ENCODE measurements around the gene LHFPL2.

Gene LHFPL2

GRCh38 chr5:78512435-78512834 lies 136.1 kb downstream of the LHFPL2 start:
- Histone ChIP-seq H3K4me1 (ENCODE audit: control insufficient read depth, low read depth, low read length) (peaks cover 19% of the 10 kb centered on the region), H2BK120ac (ENCODE audit: low read depth, low read length) (no peak overlapping the region), H3K18ac (ENCODE audit: low read length) (no peak overlapping the region), H2BK5ac (ENCODE audit: low read length) (no peak overlapping the region), H3K36me3 (ENCODE audit: control insufficient read depth, insufficient read depth, low read length) (no peaks in the 10 kb centered on the region), H3K56ac (ENCODE audit: low read length) (no peak overlapping the region), H3K23ac (ENCODE audit: low read length) (no peak overlapping the region), H3K9ac (ENCODE audit: low read length) (no peak overlapping the region), H3K27me3 (ENCODE audit: insufficient read depth, low read length, poor library complexity) (no peaks in the 10 kb centered on the region), H3K79me1 (ENCODE audit: low read length) (no peaks in the 10 kb centered on the region), H4K8ac (ENCODE audit: low read depth, low read length) (no peak overlapping the region), H4K5ac (ENCODE audit: low read length) (no peak overlapping the region), H2BK15ac (replicated peaks; ENCODE audit: low read depth) (no peak overlapping the region), H3K27ac (ENCODE audit: low read depth, low read length) (no peak overlapping the region), H3K4me2 (ENCODE audit: low read length) (no peak overlapping the region), H3K4me3 (ENCODE audit: low read length) (no peak overlapping the region), H2AK5ac (ENCODE audit: low read length) (no peak overlapping the region), H3K79me2 (ENCODE audit: control insufficient read depth, insufficient read depth, low read length) (no peaks in the 10 kb centered on the region), H3K4ac (ENCODE audit: low read depth, low read length) (no peak overlapping the region)
- no peak for DNase-seq
- no CpG with 5 or more reads among the region's 3 CpGs for WGBS (ENCODE audit: extremely low coverage, insufficient coverage, low lambda C conversion rate)

- Histone ChIP-seq H2BK120ac (ENCODE audit: low read depth, low read length) (no peak overlapping the region), H3K4ac (ENCODE audit: low read depth, low read length) (no peak overlapping the region), H3K23ac (ENCODE audit: low read length) (no peak overlapping the region), H4K5ac (ENCODE audit: low read length) (no peak overlapping the region), H4K8ac (ENCODE audit: low read depth, low read length) (no peak overlapping the region), H2BK15ac (replicated peaks; ENCODE audit: low read depth) (no peak overlapping the region), H3K27ac (ENCODE audit: low read depth, low read length) (no peak overlapping the region), H2BK5ac (ENCODE audit: low read length) (no peak overlapping the region), H3K4me2 (ENCODE audit: low read length) (no peak overlapping the region), H3K4me3 (ENCODE audit: low read length) (no peak overlapping the region), H3K56ac (ENCODE audit: low read length) (no peak overlapping the region), H2AK5ac (ENCODE audit: low read length) (no peak overlapping the region), H3K79me1 (ENCODE audit: low read length) (peaks cover 1% of the 10 kb centered on the region), H3K4me1 (ENCODE audit: control insufficient read depth, low read depth, low read length) (peaks cover 21% of the 10 kb centered on the region), H3K18ac (ENCODE audit: low read length) (no peak overlapping the region), H3K27me3 (ENCODE audit: insufficient read depth, low read length, poor library complexity) (no peaks in the 10 kb centered on the region), H3K36me3 (ENCODE audit: control insufficient read depth, insufficient read depth, low read length) (no peaks in the 10 kb centered on the region), H3K9ac (ENCODE audit: low read length) (no peak overlapping the region), H3K79me2 (ENCODE audit: control insufficient read depth, insufficient read depth, low read length) (no peaks in the 10 kb centered on the region)
- DNase-seq: no peak
- no CpG with 5 or more reads among the region's 10 CpGs for WGBS (ENCODE audit: extremely low coverage, insufficient coverage, low lambda C conversion rate)
These were observed 137.3 kb downstream of the LHFPL2 start for GRCh38 chr5:78511121-78511906.

GRCh38 chr5:78509884-78510769 lies 138.4 kb downstream of the LHFPL2 start:
- no peak overlapping the region for H3K18ac ChIP-seq (ENCODE audit: low read length)
- no peaks in the 10 kb centered on the region for H3K79me2 ChIP-seq (ENCODE audit: control insufficient read depth, insufficient read depth, low read length)
- H3K4ac ChIP-seq (ENCODE audit: low read depth, low read length): no peak overlapping the region
- H3K27me3 ChIP-seq (ENCODE audit: insufficient read depth, low read length, poor library complexity): no peaks in the 10 kb centered on the region
- H3K36me3 ChIP-seq (ENCODE audit: control insufficient read depth, insufficient read depth, low read length): no peaks in the 10 kb centered on the region
- H3K4me3 ChIP-seq (ENCODE audit: low read length): no peak overlapping the region
- no peak overlapping the region for H3K23ac ChIP-seq (ENCODE audit: low read length)
- H3K79me1 ChIP-seq (ENCODE audit: low read length): peaks cover 4% of the 10 kb centered on the region
- H2AK5ac ChIP-seq (ENCODE audit: low read length): no peak overlapping the region
- H4K5ac ChIP-seq (ENCODE audit: low read length): no peak overlapping the region
- no peak overlapping the region for H2BK5ac ChIP-seq (ENCODE audit: low read length)
- H3K4me1 ChIP-seq (ENCODE audit: control insufficient read depth, low read depth, low read length): peaks cover 27% of the 10 kb centered on the region
- peak overlapping the region; percentile 22 for H3K9ac ChIP-seq (ENCODE audit: low read length)
- WGBS (ENCODE audit: extremely low coverage, insufficient coverage, low lambda C conversion rate): no CpG with 5 or more reads among the region's 61 CpGs
- H3K4me2 ChIP-seq (ENCODE audit: low read length): peak overlapping the region; percentile 30
- H3K56ac ChIP-seq (ENCODE audit: low read length): peak overlapping the region; percentile 64
- no peak overlapping the region for H2BK15ac ChIP-seq (replicated peaks; ENCODE audit: low read depth)
- no peak overlapping the region for H4K8ac ChIP-seq (ENCODE audit: low read depth, low read length)
- peak; percentile 80 for DNase-seq
- H3K27ac ChIP-seq (ENCODE audit: low read depth, low read length): no peak overlapping the region
- H2BK120ac ChIP-seq (ENCODE audit: low read depth, low read length): no peak overlapping the region

GRCh38 chr5:78509145-78509865 lies 139.3 kb downstream of the LHFPL2 start:
- Histone ChIP-seq H3K23ac (ENCODE audit: low read length) (no peak overlapping the region), H4K5ac (ENCODE audit: low read length) (no peak overlapping the region), H3K4me1 (ENCODE audit: control insufficient read depth, low read depth, low read length) (peaks cover 33% of the 10 kb centered on the region), H3K4me2 (ENCODE audit: low read length) (no peak overlapping the region), H4K8ac (ENCODE audit: low read depth, low read length) (no peak overlapping the region), H3K27ac (ENCODE audit: low read depth, low read length) (no peak overlapping the region), H3K79me2 (ENCODE audit: control insufficient read depth, insufficient read depth, low read length) (no peaks in the 10 kb centered on the region), H3K27me3 (ENCODE audit: insufficient read depth, low read length, poor library complexity) (no peaks in the 10 kb centered on the region), H2BK5ac (ENCODE audit: low read length) (no peak overlapping the region), H3K36me3 (ENCODE audit: control insufficient read depth, insufficient read depth, low read length) (no peaks in the 10 kb centered on the region), H3K79me1 (ENCODE audit: low read length) (peaks cover 8% of the 10 kb centered on the region), H3K9ac (ENCODE audit: low read length) (no peak overlapping the region), H3K18ac (ENCODE audit: low read length) (peak overlapping the region; percentile 30), H2BK120ac (ENCODE audit: low read depth, low read length) (no peak overlapping the region), H2BK15ac (replicated peaks; ENCODE audit: low read depth) (no peak overlapping the region), H3K4ac (ENCODE audit: low read depth, low read length) (no peak overlapping the region), H2AK5ac (ENCODE audit: low read length) (no peak overlapping the region), H3K4me3 (ENCODE audit: low read length) (no peak overlapping the region), H3K56ac (ENCODE audit: low read length) (no peak overlapping the region)
- WGBS (ENCODE audit: extremely low coverage, insufficient coverage, low lambda C conversion rate): no CpG with 5 or more reads among the region's 18 CpGs
- no peak for DNase-seq

- H3K27ac ChIP-seq (ENCODE audit: low read depth, low read length): no peak overlapping the region
- H2BK15ac ChIP-seq (replicated peaks; ENCODE audit: low read depth): no peak overlapping the region
- H3K79me2 ChIP-seq (ENCODE audit: control insufficient read depth, insufficient read depth, low read length): no peaks in the 10 kb centered on the region
- no peak overlapping the region for H3K4me2 ChIP-seq (ENCODE audit: low read length)
- H3K4ac ChIP-seq (ENCODE audit: low read depth, low read length): no peak overlapping the region
- peaks cover 11% of the 10 kb centered on the region for H3K79me1 ChIP-seq (ENCODE audit: low read length)
- peaks cover 33% of the 10 kb centered on the region for H3K4me1 ChIP-seq (ENCODE audit: control insufficient read depth, low read depth, low read length)
- H3K56ac ChIP-seq (ENCODE audit: low read length): no peak overlapping the region
- H4K5ac ChIP-seq (ENCODE audit: low read length): no peak overlapping the region
- H3K4me3 ChIP-seq (ENCODE audit: low read length): no peak overlapping the region
- no peak overlapping the region for H3K23ac ChIP-seq (ENCODE audit: low read length)
- H2AK5ac ChIP-seq (ENCODE audit: low read length): no peak overlapping the region
- H4K8ac ChIP-seq (ENCODE audit: low read depth, low read length): no peak overlapping the region
- no peak overlapping the region for H2BK120ac ChIP-seq (ENCODE audit: low read depth, low read length)
- H3K36me3 ChIP-seq (ENCODE audit: control insufficient read depth, insufficient read depth, low read length): no peaks in the 10 kb centered on the region
- no peaks in the 10 kb centered on the region for H3K27me3 ChIP-seq (ENCODE audit: insufficient read depth, low read length, poor library complexity)
- H3K9ac ChIP-seq (ENCODE audit: low read length): no peak overlapping the region
- peak; percentile 87 for DNase-seq
- WGBS (ENCODE audit: extremely low coverage, insufficient coverage, low lambda C conversion rate): no CpG with 5 or more reads among the region's 3 CpGs
- H3K18ac ChIP-seq (ENCODE audit: low read length): no peak overlapping the region
- H2BK5ac ChIP-seq (ENCODE audit: low read length): no peak overlapping the region
These were observed 140.3 kb downstream of the LHFPL2 start for GRCh38 chr5:78508186-78508765.
